GM12872 (cell line): ENCODE data around the gene TCF12.

Experiments
- TF ChIP-seq, protein P1 (sequence below): IDR thresholded peaks from 3 replicates; pipeline ENCODE4 v1.5.1; 2011; ENCODE audit warnings: low read depth, mild to moderate bottlenecking, low read length, moderate library complexity; ENCODE audit not compliant: insufficient read depth

Gene TCF12

DNA sequence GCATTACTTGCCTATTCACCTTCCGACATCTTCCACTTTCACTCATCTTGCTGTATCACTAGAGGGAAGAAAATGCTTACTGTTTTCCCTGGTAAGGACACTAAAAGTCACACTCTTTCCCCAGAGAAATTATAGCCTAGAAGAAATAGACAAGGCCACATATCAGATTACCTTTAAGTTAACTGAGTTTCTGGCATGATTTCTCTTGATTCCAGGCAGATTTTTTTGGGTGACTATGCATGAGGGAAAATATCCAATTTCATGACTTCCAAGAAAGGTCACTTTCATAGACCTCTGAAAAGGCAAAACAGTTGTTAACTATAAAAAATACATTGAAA is 30.3 kb downstream of the TCF12 start:
- TF ChIP-seq, protein P1, sequence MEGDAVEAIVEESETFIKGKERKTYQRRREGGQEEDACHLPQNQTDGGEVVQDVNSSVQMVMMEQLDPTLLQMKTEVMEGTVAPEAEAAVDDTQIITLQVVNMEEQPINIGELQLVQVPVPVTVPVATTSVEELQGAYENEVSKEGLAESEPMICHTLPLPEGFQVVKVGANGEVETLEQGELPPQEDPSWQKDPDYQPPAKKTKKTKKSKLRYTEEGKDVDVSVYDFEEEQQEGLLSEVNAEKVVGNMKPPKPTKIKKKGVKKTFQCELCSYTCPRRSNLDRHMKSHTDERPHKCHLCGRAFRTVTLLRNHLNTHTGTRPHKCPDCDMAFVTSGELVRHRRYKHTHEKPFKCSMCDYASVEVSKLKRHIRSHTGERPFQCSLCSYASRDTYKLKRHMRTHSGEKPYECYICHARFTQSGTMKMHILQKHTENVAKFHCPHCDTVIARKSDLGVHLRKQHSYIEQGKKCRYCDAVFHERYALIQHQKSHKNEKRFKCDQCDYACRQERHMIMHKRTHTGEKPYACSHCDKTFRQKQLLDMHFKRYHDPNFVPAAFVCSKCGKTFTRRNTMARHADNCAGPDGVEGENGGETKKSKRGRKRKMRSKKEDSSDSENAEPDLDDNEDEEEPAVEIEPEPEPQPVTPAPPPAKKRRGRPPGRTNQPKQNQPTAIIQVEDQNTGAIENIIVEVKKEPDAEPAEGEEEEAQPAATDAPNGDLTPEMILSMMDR, result no peak

DNA sequence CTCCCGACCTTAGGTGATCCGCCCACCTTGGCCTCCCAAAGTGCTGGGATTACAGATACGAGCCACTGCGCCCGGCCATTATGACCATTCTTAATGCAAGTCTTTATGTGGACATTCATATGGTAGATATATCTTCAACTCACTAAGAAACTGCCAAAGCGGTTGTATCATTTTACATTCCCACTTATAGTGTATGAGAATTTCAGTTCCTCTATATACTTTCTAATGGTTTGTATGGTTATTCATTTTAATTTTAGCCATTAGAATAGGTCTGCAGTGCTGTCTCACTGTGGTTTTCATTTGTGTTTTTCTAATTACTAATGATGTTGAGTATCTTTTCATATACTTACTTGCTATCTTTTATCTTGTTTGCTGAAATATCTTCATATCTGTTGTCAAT is 32.5 kb downstream of the TCF12 start:
- TF ChIP-seq, protein P1, result no peak

DNA sequence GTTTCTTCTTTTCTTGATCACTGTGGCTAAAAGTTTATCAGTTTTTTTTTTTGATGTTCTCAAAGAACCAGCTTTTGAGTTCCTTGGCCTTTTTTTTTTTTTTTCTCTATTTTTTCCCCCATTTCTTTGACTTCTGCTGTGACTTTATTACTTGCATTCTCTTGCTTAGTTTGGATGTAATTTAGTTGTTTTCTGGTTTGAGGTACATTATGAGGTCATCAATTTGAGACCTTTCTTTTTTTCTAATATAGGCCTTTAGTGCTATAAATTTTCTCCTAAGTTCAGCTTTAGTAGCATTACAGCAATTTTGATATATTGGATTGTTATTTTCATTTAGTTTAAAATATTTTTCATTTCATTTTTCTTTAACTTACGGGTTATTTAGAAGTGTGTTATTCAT is 35.3 kb downstream of the TCF12 start:
- TF ChIP-seq, protein P1, result no peak

DNA sequence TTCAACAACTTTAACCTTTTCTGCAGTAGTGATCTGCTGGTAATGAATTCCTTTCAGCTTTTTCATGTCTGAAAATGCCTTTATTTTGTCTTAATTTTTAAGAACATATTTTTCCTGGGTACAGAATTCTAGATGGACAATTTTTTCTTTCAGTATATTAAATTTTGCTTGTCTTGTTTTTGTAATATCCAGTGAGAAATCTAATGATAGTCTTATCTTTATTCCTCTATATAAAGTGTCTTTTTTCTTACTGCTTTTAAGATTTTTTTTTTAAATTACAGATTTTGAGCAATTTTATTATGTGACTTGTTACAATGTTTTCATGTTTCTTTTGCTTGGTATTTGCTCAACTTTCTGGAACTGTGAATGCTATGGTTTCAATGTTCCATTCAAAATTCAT is 38.1 kb downstream of the TCF12 start:
- TF ChIP-seq, protein P1, result no peak

DNA sequence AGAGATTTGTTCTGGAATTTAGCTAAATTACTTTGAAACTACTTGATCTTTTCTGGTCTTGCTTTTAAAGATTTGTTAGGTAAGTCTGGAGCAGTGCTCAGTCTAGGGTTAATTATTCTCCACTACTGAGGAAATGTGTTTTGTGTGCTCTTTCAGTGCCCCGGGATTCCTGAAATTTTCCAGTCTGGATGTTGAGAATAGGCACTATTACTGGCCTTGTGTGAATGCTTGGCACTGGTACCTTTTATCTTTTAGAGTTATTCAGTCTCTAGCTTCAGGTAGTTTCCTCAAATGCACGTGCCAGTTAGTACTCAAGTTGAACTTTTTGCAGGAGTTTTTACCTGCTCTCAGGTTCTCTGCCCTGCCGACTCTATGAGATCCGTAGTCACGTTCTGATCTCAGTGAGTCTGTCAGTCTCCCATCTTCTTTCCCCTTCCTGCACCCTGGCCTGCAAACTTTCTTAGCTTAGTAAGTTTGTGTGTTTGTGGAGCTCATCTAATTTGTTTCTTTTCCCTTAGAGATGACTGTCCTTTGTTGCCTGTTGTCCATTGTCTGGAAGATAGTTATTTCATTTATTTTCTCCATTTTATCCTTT is 39.5 kb downstream of the TCF12 start:
- TF ChIP-seq, protein P1, result no peak

DNA sequence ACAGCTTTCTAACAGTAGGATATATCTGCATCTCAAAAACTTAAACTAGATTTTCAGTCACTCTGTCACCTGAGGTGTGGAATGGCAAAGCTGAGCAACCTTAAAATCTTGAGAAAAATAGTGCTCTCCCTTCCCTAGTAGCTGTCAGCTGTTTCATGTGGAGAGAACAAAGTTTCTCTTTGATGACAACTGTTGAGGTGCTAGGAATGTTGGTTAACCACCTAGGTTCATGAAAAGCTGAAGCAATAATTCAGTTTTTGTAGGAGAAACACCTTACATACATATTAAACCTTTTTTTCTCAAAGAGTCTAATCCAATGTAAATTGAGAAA is 40.8 kb downstream of the TCF12 start:
- TF ChIP-seq, protein P1, result no peak

DNA sequence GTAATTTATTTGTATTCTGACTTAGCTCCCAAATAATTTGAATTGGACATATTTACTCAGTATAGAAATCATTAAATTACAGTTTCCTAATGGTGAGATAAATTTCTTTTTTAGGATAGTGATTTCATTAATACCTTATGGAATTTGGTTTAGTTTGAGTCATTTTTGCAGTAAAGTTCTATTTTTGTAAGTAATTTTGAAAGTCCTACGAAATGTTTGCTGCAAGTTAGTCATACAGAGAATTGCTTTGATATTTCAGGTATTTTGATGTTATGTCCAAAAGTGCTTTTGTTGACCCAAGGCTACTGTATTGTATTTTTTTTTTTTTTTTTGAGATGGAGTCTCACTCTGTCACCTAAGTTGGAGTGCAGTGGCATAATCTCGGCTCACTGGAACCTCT is 41.7 kb downstream of the TCF12 start:
- TF ChIP-seq, protein P1, result no peak

DNA sequence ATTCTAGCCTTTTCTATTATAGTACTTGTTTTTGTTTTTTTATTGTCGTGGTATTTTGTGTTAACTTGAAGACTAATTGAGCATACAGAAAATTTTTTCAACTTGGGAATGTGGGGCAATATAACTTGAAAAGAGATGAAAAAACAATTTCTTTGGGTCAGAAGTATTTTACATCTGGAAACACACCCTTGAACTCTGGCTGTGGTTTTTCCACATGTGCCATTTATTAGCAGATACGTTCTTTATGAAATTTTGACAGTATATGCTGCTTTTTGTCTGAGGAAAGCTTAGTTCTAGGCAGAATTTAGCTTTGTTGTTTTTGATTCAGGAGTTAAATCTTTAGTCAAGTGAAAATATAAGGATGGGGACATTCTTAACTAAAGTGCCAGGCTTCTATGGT is 44.7 kb downstream of the TCF12 start:
- TF ChIP-seq, protein P1, result no peak
